Hematopoietic multipotent progenitor cell (in vitro differentiated cells): Measurements from ENCODE around the gene MADD. TPM values are rescaled to one million over a fixed set of nuclear protein-coding genes. Genes with fewer than 3 reads are reported as not detected.
A peak's percentile ranks its signal among the peaks of the same experiment; 100 is the strongest.

Source experiments
- DNase-seq, 3 donors: peaks; one replicate each; pipeline ENCODE4 v3.0.0-alpha.2; 2011 to 2015; ENCODE audit warnings: low read depth in 2 of 3, low spot score in 2 of 3
- total RNA-seq: library from RNA; depleted of rRNA; stranded (reverse); fragments of >200 nt; gene quantifications from one replicate; pipeline ENCODE4 v1.2.3, GENCODE V29; 2012

The MADD gene
- total RNA-seq, 1 donor, result 116 TPM

GRCh38 chr11:47378010-47378835, 108.3 kb downstream of the MADD start, which contains the start of gene SPI1:
TSS of gene SPI1 (minus strand) at chr11:47378547. CDS start at chr11:47378353, 194 bp downstream.
- peak in 2 of 3 donors; percentile 94 to 97 for DNase-seq

GRCh38 chr11:47378836-47379170, 108.9 kb downstream of the MADD start:
- no peak for DNase-seq

- DNase-seq, result no peak
Measured at GRCh38 chr11:47379317-47379716, 109.4 kb downstream of the MADD start.

Other genes with a start within 250 kb of the MADD start
- gene ARFGAP2, start 93.3 kb upstream of the MADD start, total RNA-seq, result 276 TPM
- gene PACSIN3, start 83.7 kb upstream of the MADD start, total RNA-seq, result 1.9 TPM
- gene DDB2, start 55.2 kb upstream of the MADD start, total RNA-seq, result 25.9 TPM
- gene ACP2, start 21.3 kb upstream of the MADD start, total RNA-seq, result 37.4 TPM
- gene NR1H3, start 12.1 kb upstream of the MADD start, total RNA-seq, result 69.5 TPM
- gene MYBPC3, start 82.6 kb downstream of the MADD start, total RNA-seq, result 0.27 TPM
- 99.6 TPM for gene SPI1, start 108.4 kb downstream of the MADD start, total RNA-seq
- 26.4 TPM for gene SLC39A13, start 138.5 kb downstream of the MADD start, total RNA-seq
- 60.3 TPM for gene PSMC3, start 156.3 kb downstream of the MADD start, total RNA-seq
- 0.54 TPM for gene RAPSN, start 179.0 kb downstream of the MADD start, total RNA-seq